KOPT-K1 (cell line): Measurements from ENCODE around the gene TMEM165.

Source experiments
- H3K27ac ChIP-seq: fragments of 200-600 bp; sonication (generic); 2 replicates; pipeline ENCODE4 v1.5.1; 2016; ENCODE audit warnings: antibody characterized with exemption, mild to moderate bottlenecking, low read depth, low read length; ENCODE audit not compliant: poor library complexity, severe bottlenecking
- H3K36me3 ChIP-seq: fragments of 200-600 bp; sonication (generic); 2 replicates; pipeline ENCODE4 v1.5.1; 2017; ENCODE audit warnings: antibody characterized with exemption, mild to moderate bottlenecking, low read length, moderate library complexity; ENCODE audit not compliant: insufficient read depth
- H3K9me3 ChIP-seq: fragments of 200-600 bp; sonication (generic); 2 replicates; pipeline ENCODE4 v1.5.1; 2017; ENCODE audit warnings: antibody characterized with exemption, low read length, mild to moderate bottlenecking; ENCODE audit not compliant: insufficient read depth, poor library complexity, severe bottlenecking

Gene TMEM165

GRCh38 chr4:55407764-55408163 lies 12.0 kb downstream of the TMEM165 start:
- no peak overlapping the region for H3K27ac ChIP-seq
- H3K36me3 ChIP-seq, result peaks cover 81% of the 10 kb centered on the region
- no peaks in the 10 kb centered on the region for H3K9me3 ChIP-seq

GRCh38 chr4:55409468-55410171 lies 13.9 kb downstream of the TMEM165 start:
- H3K36me3 ChIP-seq, result peaks cover 86% of the 10 kb centered on the region
- no peaks in the 10 kb centered on the region for H3K9me3 ChIP-seq
- no peak overlapping the region for H3K27ac ChIP-seq

GRCh38 chr4:55410431-55410830 lies 14.7 kb downstream of the TMEM165 start:
- Histone ChIP-seq H3K27ac (no peak overlapping the region), H3K9me3 (no peaks in the 10 kb centered on the region), H3K36me3 (peaks cover 86% of the 10 kb centered on the region)

- Histone ChIP-seq H3K9me3 (no peaks in the 10 kb centered on the region), H3K36me3 (peaks cover 86% of the 10 kb centered on the region), H3K27ac (no peak overlapping the region)
Observed at GRCh38 chr4:55411621-55412020, 15.9 kb downstream of the TMEM165 start.

- Histone ChIP-seq H3K36me3 (peaks cover 90% of the 10 kb centered on the region), H3K27ac (no peak overlapping the region), H3K9me3 (no peaks in the 10 kb centered on the region)
Observed at GRCh38 chr4:55416176-55416575, 20.4 kb downstream of the TMEM165 start.

GRCh38 chr4:55424791-55425190 lies 29.0 kb downstream of the TMEM165 start:
- Histone ChIP-seq H3K36me3 (peaks cover 97% of the 10 kb centered on the region), H3K9me3 (no peaks in the 10 kb centered on the region), H3K27ac (no peak overlapping the region)

- no peak overlapping the region for H3K27ac ChIP-seq
- H3K9me3 ChIP-seq, result no peaks in the 10 kb centered on the region
- H3K36me3 ChIP-seq, result peaks cover 93% of the 10 kb centered on the region
Observed at GRCh38 chr4:55431710-55432336, 36.1 kb downstream of the TMEM165 start.

- Histone ChIP-seq H3K27ac (no peak overlapping the region), H3K36me3 (peaks cover 85% of the 10 kb centered on the region), H3K9me3 (no peaks in the 10 kb centered on the region)
Observed at GRCh38 chr4:55435141-55435841, 39.5 kb downstream of the TMEM165 start.

GRCh38 chr4:55437356-55437796 lies 41.6 kb downstream of the TMEM165 start:
- H3K27ac ChIP-seq, result no peak overlapping the region

GRCh38 chr4:55437823-55438222 lies 42.1 kb downstream of the TMEM165 start:
- Histone ChIP-seq H3K27ac (no peak overlapping the region), H3K36me3 (peaks cover 79% of the 10 kb centered on the region), H3K9me3 (no peaks in the 10 kb centered on the region)

More at GRCh38 chr4:55437356-55437796, 41.6 kb downstream of the TMEM165 start:
- Histone ChIP-seq H3K36me3 (peaks cover 79% of the 10 kb centered on the region), H3K9me3 (no peaks in the 10 kb centered on the region)

- H3K36me3 ChIP-seq, result peaks cover 77% of the 10 kb centered on the region
- no peak overlapping the region for H3K27ac ChIP-seq
- H3K9me3 ChIP-seq, result no peaks in the 10 kb centered on the region
Observed at GRCh38 chr4:55438314-55438713, 42.6 kb downstream of the TMEM165 start.

- Histone ChIP-seq H3K36me3 (peaks cover 70% of the 10 kb centered on the region), H3K27ac (no peak overlapping the region), H3K9me3 (no peaks in the 10 kb centered on the region)
Observed at GRCh38 chr4:55439023-55439422, 43.3 kb downstream of the TMEM165 start.

GRCh38 chr4:55440786-55441185 lies 45.0 kb downstream of the TMEM165 start:
- H3K36me3 ChIP-seq, result peaks cover 58% of the 10 kb centered on the region
- H3K9me3 ChIP-seq, result no peaks in the 10 kb centered on the region
- no peak overlapping the region for H3K27ac ChIP-seq

GRCh38 chr4:55442541-55442940 lies 46.8 kb downstream of the TMEM165 start:
- peaks cover 53% of the 10 kb centered on the region for H3K36me3 ChIP-seq
- no peaks in the 10 kb centered on the region for H3K9me3 ChIP-seq
- no peak overlapping the region for H3K27ac ChIP-seq

- peaks cover 57% of the 10 kb centered on the region for H3K36me3 ChIP-seq
- H3K9me3 ChIP-seq, result no peaks in the 10 kb centered on the region
- H3K27ac ChIP-seq, result no peak overlapping the region
Observed at GRCh38 chr4:55444827-55445226, 49.1 kb downstream of the TMEM165 start.
